Pancreas (tissue), 10 donors: ENCODE measurements around the gene AP3B1. TPM values are rescaled to one million over a fixed set of nuclear protein-coding genes. Genes with fewer than 3 reads are reported as not detected.
A peak's percentile ranks its signal among the peaks of the same experiment; 100 is the strongest.

Experiments used
- ATAC-seq, 4 donors: fragments of 200-7000 bp; cut with Tn5 transposase; one replicate each; pipeline versions ENCODE4 v1.8.0 to v1.9.1; 2020; ENCODE audit warnings: mild to moderate bottlenecking in 4 of 4, moderate library complexity in 4 of 4
- DNase-seq, 6 donors: peaks; one replicate each; pipeline ENCODE4 v3.0.0-alpha.2; 2020
- FAIRE-seq: peaks from 2 replicates; lab custom pipeline; 2012; peaks lifted over from hg19 to GRCh38; lab: Jason Lieb, UNC
- H3K27ac ChIP-seq, 4 donors: fragments of 200-600 bp; sonication (generic); 1 replicate in 3 of 4; 2 replicates in 1 of 4; pipeline versions ENCODE4 v1.5.0 to v1.8.0; 2020
- H3K27me3 ChIP-seq, 4 donors: fragments of 200-600 bp; one replicate each; pipeline ENCODE4 v1.8.0; 2021
- H3K36me3 ChIP-seq, 3 donors: fragments of 200-600 bp; sonication (generic) in 1 of 3; one replicate each; pipeline versions ENCODE4 v1.5.0 to v1.8.0; 2020 to 2021
- H3K4me1 ChIP-seq, 3 donors: fragments of 200-600 bp; one replicate each; pipeline ENCODE4 v1.8.0; 2021
- H3K4me3 ChIP-seq, 4 donors: fragments of 200-600 bp; sonication (generic) in 2 of 4; one replicate each; pipeline versions ENCODE4 v1.5.0 to v1.8.0; 2020 to 2021
- H3K9me3 ChIP-seq, 4 donors: fragments of 200-600 bp; one replicate each; pipeline ENCODE4 v1.8.0; 2021
- WGBS, 2 donors: extraction: QIAGEN DNeasy Blood & Tissue Kit; methylation state at CpG; one replicate each; pipeline ENCODE4 v1.1.7; 2013; 5-methylcytosine and 5-hydroxymethylcytosine counted together
- intact Hi-C, 3 donors: fragments of 100-400 bp; cut with DNase I; formaldehyde crosslinking; loops; one replicate each; pipeline versions ENCODE4 v1.11.1 to v1.14.2; 2022
- polyA plus RNA-seq, 2 donors: library from polyadenylated mRNA; stranded (reverse); fragments of 200-250 nt; gene quantifications; one replicate each; pipeline ENCODE4 v1.2.3, GENCODE V29; 2013
- total RNA-seq, 6 donors: library from RNA; stranded (reverse); fragmentation: NEBNext Ultra II Directional in 4 of 6; extraction: Animal tissue kit (Norgen Biotek cat#: 25700) in 4 of 6; gene quantifications; one replicate each; pipeline versions ENCODE4 v1.2.1 to v1.2.4, GENCODE V29; 2021 to 2023
- TF ChIP-seq, protein P1 (sequence below), 4 donors: fragments of 200-600 bp; sonication (generic) in 3 of 4; IDR thresholded peaks; one replicate each; pipeline versions ENCODE4 v1.5.0 to v1.8.0; 2021; ENCODE audit warnings: antibody characterized with exemption in 4 of 4
- donor health status: healthy with polysubstance abuse.
- donor health status: DM: no; HTN: no; CAD: no; lungs with moderate emphysema.
- donor health status: DM: no; HTN: no; CAD: no.
- donor health status: control.
- donor health status: control.
- donor health status: Bipolar disorder and iron deficiency.
- donor health status: DM: yes; HTN: yes; CAD: no.
- donor health status: DM: no; HTN: no; CAD: no.
- donor health status: DM: no; HTN: no; CAD: no.
- donor health status: DM: yes; HTN: yes; CAD: no.

Gene AP3B1
- total and polyA plus RNA-seq, 8 donors, result 11.9 to 26.0 (median 18.2) TPM

GRCh38 chr5:77972469-77973252, 321.8 kb downstream of the AP3B1 start:
- H3K9me3 ChIP-seq, result no peaks in the 10 kb centered on the region
- ATAC-seq (peak in 3 of 4 donors; percentile 40 to 60 (median 58)), FAIRE-seq (no peak), DNase-seq (peak in 1 of 6 donors; percentile 59)
- peaks cover 0 to 5% (median 4%) of the 10 kb centered on the region in 3 donors for H3K4me1 ChIP-seq
- 5 to 6% methylated on average over 54 to 57 of the region's 57 CpGs for WGBS, 2 donors
- H3K27ac ChIP-seq, result no peak overlapping the region
- no peaks in the 10 kb centered on the region for H3K36me3 ChIP-seq
- peak overlapping the region in 3 of 4 donors; percentile 7 to 39 (median 15) for H3K4me3 ChIP-seq
- intact Hi-C loops, result no loop called here
- H3K27me3 ChIP-seq, result peaks cover 0 to 28% (median 3%) of the 10 kb centered on the region in 4 donors
- TF ChIP-seq, protein P1, sequence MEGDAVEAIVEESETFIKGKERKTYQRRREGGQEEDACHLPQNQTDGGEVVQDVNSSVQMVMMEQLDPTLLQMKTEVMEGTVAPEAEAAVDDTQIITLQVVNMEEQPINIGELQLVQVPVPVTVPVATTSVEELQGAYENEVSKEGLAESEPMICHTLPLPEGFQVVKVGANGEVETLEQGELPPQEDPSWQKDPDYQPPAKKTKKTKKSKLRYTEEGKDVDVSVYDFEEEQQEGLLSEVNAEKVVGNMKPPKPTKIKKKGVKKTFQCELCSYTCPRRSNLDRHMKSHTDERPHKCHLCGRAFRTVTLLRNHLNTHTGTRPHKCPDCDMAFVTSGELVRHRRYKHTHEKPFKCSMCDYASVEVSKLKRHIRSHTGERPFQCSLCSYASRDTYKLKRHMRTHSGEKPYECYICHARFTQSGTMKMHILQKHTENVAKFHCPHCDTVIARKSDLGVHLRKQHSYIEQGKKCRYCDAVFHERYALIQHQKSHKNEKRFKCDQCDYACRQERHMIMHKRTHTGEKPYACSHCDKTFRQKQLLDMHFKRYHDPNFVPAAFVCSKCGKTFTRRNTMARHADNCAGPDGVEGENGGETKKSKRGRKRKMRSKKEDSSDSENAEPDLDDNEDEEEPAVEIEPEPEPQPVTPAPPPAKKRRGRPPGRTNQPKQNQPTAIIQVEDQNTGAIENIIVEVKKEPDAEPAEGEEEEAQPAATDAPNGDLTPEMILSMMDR (IDR thresholded peaks at IDR 0.05), result no peak

- ATAC-seq (peak in 2 of 4 donors; percentile 12 to 25), DNase-seq (no peak), FAIRE-seq (no peak)
- Histone ChIP-seq H3K9me3 (no peaks in the 10 kb centered on the region), H3K36me3 (no peaks in the 10 kb centered on the region), H3K27ac (no peak overlapping the region), H3K4me1 (peaks cover 0 to 5% (median 4%) of the 10 kb centered on the region in 3 donors), H3K27me3 (peaks cover 0 to 28% (median 3%) of the 10 kb centered on the region in 4 donors), H3K4me3 (peak overlapping the region in 2 of 4 donors; percentile 15 to 39)
- intact Hi-C loops, result no loop called here
- TF ChIP-seq, protein P1 (IDR thresholded peaks at IDR 0.05), result no peak
- 18 to 20% methylated on average over 16 of the region's 16 CpGs for WGBS, 2 donors
These were observed 322.6 kb downstream of the AP3B1 start for GRCh38 chr5:77971776-77972468.

GRCh38 chr5:77970891-77971290, 323.6 kb downstream of the AP3B1 start:
- intact Hi-C loops, result no loop called here
- Histone ChIP-seq H3K36me3 (no peaks in the 10 kb centered on the region), H3K4me3 (no peak overlapping the region), H3K27me3 (peaks cover 0 to 28% (median 3%) of the 10 kb centered on the region in 4 donors), H3K9me3 (no peaks in the 10 kb centered on the region), H3K27ac (no peak overlapping the region), H3K4me1 (peaks cover 0 to 5% (median 4%) of the 10 kb centered on the region in 3 donors)
- no peak for FAIRE-seq
- WGBS, 2 donors, result 68 to 86% methylated on average over 5 of the region's 5 CpGs
- TF ChIP-seq, protein P1 (IDR thresholded peaks at IDR 0.05), result no peak
- no peak for ATAC-seq
- no peak for DNase-seq

- ATAC-seq, result no peak
- WGBS, 2 donors, result 82 to 87% methylated on average over 4 of the region's 4 CpGs
- no peaks in the 10 kb centered on the region for H3K4me1 ChIP-seq
These were observed 330.7 kb downstream of the AP3B1 start for GRCh38 chr5:77963795-77964194.

More at GRCh38 chr5:77963795-77964194, 330.7 kb downstream of the AP3B1 start:
- no peak overlapping the region for H3K4me3 ChIP-seq
- H3K27me3 ChIP-seq, result peaks cover 0 to 11% (median 3%) of the 10 kb centered on the region in 4 donors
- no peak for DNase-seq
- no peaks in the 10 kb centered on the region for H3K9me3 ChIP-seq
- no peak for FAIRE-seq
- intact Hi-C loops, result no loop called here
- no peaks in the 10 kb centered on the region for H3K36me3 ChIP-seq
- TF ChIP-seq, protein P1 (IDR thresholded peaks at IDR 0.05), result no peak
- no peak overlapping the region for H3K27ac ChIP-seq
